IPS DF 6.9 (cell line): ENCODE data around the gene OPRL1.

ENCODE experiments used
- DNase-seq: peaks from one replicate; pipeline ENCODE4 v3.0.0-alpha.2; 2013; ENCODE audit warnings: low read depth, low spot score
- H3K27ac ChIP-seq: one replicate; pipeline ENCODE4 v1.5.1; 2013; ENCODE audit warnings: low read length, control low read depth
- H3K27me3 ChIP-seq: 2 replicates; pipeline ENCODE4 v1.6.1; 2013; ENCODE audit warnings: mild to moderate bottlenecking, low read length; ENCODE audit not compliant: control insufficient read depth, insufficient read depth
- H3K36me3 ChIP-seq: 2 replicates; pipeline ENCODE4 v1.6.1; 2013; ENCODE audit warnings: low read length; ENCODE audit not compliant: control insufficient read depth, insufficient read depth
- H3K4me1 ChIP-seq: 2 replicates; pipeline ENCODE4 v1.6.1; 2013; ENCODE audit warnings: low read length; ENCODE audit not compliant: control insufficient read depth, insufficient read depth
- H3K4me3 ChIP-seq: 2 replicates; pipeline ENCODE4 v1.5.1; 2013; ENCODE audit warnings: mild to moderate bottlenecking, low read length
- H3K9me3 ChIP-seq: 2 replicates; pipeline ENCODE4 v1.6.1; 2013; ENCODE audit warnings: low read length, inconsistent platforms; ENCODE audit not compliant: control insufficient read depth, insufficient read depth
- WGBS: extraction: QIAGEN DNeasy Blood & Tissue Kit; methylation state at CpG from one replicate; pipeline ENCODE4 v1.1.7; 2013; ENCODE audit warnings: mixed read lengths, missing lambda C conversion rate; ENCODE audit not compliant: insufficient read length, insufficient coverage; 5-methylcytosine and 5-hydroxymethylcytosine counted together

OPRL1 gene

GRCh38 chr20:64043768-64044167 lies 36.1 kb upstream of the OPRL1 start:
- 100% methylated on average over 2 of the region's 9 CpGs for WGBS
- Histone ChIP-seq H3K27ac (no peak overlapping the region), H3K27me3 (peaks cover 27% of the 10 kb centered on the region), H3K36me3 (no peaks in the 10 kb centered on the region), H3K9me3 (no peaks in the 10 kb centered on the region), H3K4me1 (peaks cover 9% of the 10 kb centered on the region), H3K4me3 (no peak overlapping the region)
- no peak for DNase-seq

GRCh38 chr20:64044484-64045247 lies 35.2 kb upstream of the OPRL1 start:
- Histone ChIP-seq H3K36me3 (no peaks in the 10 kb centered on the region), H3K27ac (no peak overlapping the region), H3K4me1 (peaks cover 7% of the 10 kb centered on the region; the same call in 1 of the 2 replicates), H3K9me3 (no peaks in the 10 kb centered on the region), H3K4me3 (no peak overlapping the region), H3K27me3 (peaks cover 28% of the 10 kb centered on the region)
- no CpG with 5 or more reads among the region's 14 CpGs for WGBS
- DNase-seq = no peak

GRCh38 chr20:64045346-64046011 lies 34.4 kb upstream of the OPRL1 start:
- no peak for DNase-seq
- H3K4me1 ChIP-seq = peaks cover 8% of the 10 kb centered on the region; the same call in 1 of the 2 replicates
- no peaks in the 10 kb centered on the region for H3K36me3 ChIP-seq
- no CpG with 5 or more reads among the region's 11 CpGs for WGBS
- peaks cover 31% of the 10 kb centered on the region for H3K27me3 ChIP-seq
- H3K4me3 ChIP-seq = no peak overlapping the region
- no peak overlapping the region for H3K27ac ChIP-seq
- H3K9me3 ChIP-seq = no peaks in the 10 kb centered on the region

GRCh38 chr20:64047046-64047389 lies 32.9 kb upstream of the OPRL1 start:
- Histone ChIP-seq H3K4me3 (no peak overlapping the region), H3K27me3 (peaks cover 24% of the 10 kb centered on the region), H3K4me1 (peaks cover 8% of the 10 kb centered on the region; the same call in 1 of the 2 replicates), H3K9me3 (no peaks in the 10 kb centered on the region), H3K36me3 (no peaks in the 10 kb centered on the region), H3K27ac (no peak overlapping the region)
- no peak for DNase-seq
- WGBS = no CpG with 5 or more reads among the region's 8 CpGs

- WGBS = no CpG with 5 or more reads among the region's 49 CpGs
Measured at GRCh38 chr20:64047968-64048401, 31.9 kb upstream of the OPRL1 start.

GRCh38 chr20:64048402-64049044 lies 31.4 kb upstream of the OPRL1 start:
- no peaks in the 10 kb centered on the region for H3K36me3 ChIP-seq
- no peak overlapping the region for H3K27ac ChIP-seq
- no peak for DNase-seq
- H3K4me1 ChIP-seq = peaks cover 8% of the 10 kb centered on the region; the same call in 1 of the 2 replicates
- peaks cover 24% of the 10 kb centered on the region for H3K27me3 ChIP-seq
- WGBS = no CpG with 5 or more reads among the region's 101 CpGs
- peak overlapping the region; percentile 1; the same call in 1 of the 2 replicates for H3K4me3 ChIP-seq
- H3K9me3 ChIP-seq = no peaks in the 10 kb centered on the region

More at GRCh38 chr20:64047968-64048401, 31.9 kb upstream of the OPRL1 start:
- no peaks in the 10 kb centered on the region for H3K9me3 ChIP-seq
- peaks cover 8% of the 10 kb centered on the region; the same call in 1 of the 2 replicates for H3K4me1 ChIP-seq
- DNase-seq = no peak
- no peaks in the 10 kb centered on the region for H3K36me3 ChIP-seq
- H3K4me3 ChIP-seq = peak overlapping the region; percentile 1; the same call in 1 of the 2 replicates
- no peak overlapping the region for H3K27ac ChIP-seq
- H3K27me3 ChIP-seq = peaks cover 24% of the 10 kb centered on the region

GRCh38 chr20:64049060-64049877 lies 30.6 kb upstream of the OPRL1 start, which contains the start of gene SOX18:
SOX18 (minus strand) TSS chr20:64049639; CDS start chr20:64049516, 123 bp downstream.
- DNase-seq = no peak
- Histone ChIP-seq H3K4me3 (peak within 1 kb of the TSS; percentile 24; the same call in 1 of the 2 replicates), H3K27ac (no peak within 1 kb of the TSS), H3K4me1 (peaks cover 8% of the 10 kb centered on the region; the same call in 1 of the 2 replicates), H3K27me3 (peaks cover 24% of the 10 kb centered on the region), H3K36me3 (no peaks in the 10 kb centered on the region), H3K9me3 (no peaks in the 10 kb centered on the region)
- WGBS = no CpG with 5 or more reads among the region's 111 CpGs

GRCh38 chr20:64049878-64050260 lies 30.0 kb upstream of the OPRL1 start:
- no peak overlapping the region for H3K27ac ChIP-seq
- H3K9me3 ChIP-seq = no peaks in the 10 kb centered on the region
- H3K27me3 ChIP-seq = peaks cover 24% of the 10 kb centered on the region
- H3K36me3 ChIP-seq = no peaks in the 10 kb centered on the region
- DNase-seq = no peak
- H3K4me3 ChIP-seq = no peak overlapping the region
- H3K4me1 ChIP-seq = peaks cover 6% of the 10 kb centered on the region; the same call in 1 of the 2 replicates
- WGBS = no CpG with 5 or more reads among the region's 16 CpGs

GRCh38 chr20:64050261-64051032 lies 29.4 kb upstream of the OPRL1 start:
- H3K27me3 ChIP-seq = peaks cover 24% of the 10 kb centered on the region
- WGBS = no CpG with 5 or more reads among the region's 23 CpGs
- DNase-seq = no peak
- H3K27ac ChIP-seq = no peak overlapping the region
- peaks cover 3% of the 10 kb centered on the region; the same call in 1 of the 2 replicates for H3K4me1 ChIP-seq
- H3K36me3 ChIP-seq = no peaks in the 10 kb centered on the region
- no peak overlapping the region for H3K4me3 ChIP-seq
- no peaks in the 10 kb centered on the region for H3K9me3 ChIP-seq
